GM23248 (cell line): ENCODE results near the gene CCDC34.

ENCODE experiments used
- EZH2 ChIP-seq: fragments of 200-600 bp; sonication (generic); IDR thresholded peaks from 2 replicates; pipeline ENCODE4 v1.6.1; 2018; ENCODE audit warnings: antibody characterized with exemption, mild to moderate bottlenecking; ENCODE audit not compliant: insufficient read depth, poor library complexity, severe bottlenecking
- EZH2phosphoT487 ChIP-seq: fragments of 200-600 bp; sonication (generic); IDR thresholded peaks from 2 replicates; pipeline ENCODE4 v1.6.1; 2018; ENCODE audit warnings: antibody characterized with exemption, moderate library complexity, mild to moderate bottlenecking, low read depth; ENCODE audit not compliant: insufficient read depth

DNA sequence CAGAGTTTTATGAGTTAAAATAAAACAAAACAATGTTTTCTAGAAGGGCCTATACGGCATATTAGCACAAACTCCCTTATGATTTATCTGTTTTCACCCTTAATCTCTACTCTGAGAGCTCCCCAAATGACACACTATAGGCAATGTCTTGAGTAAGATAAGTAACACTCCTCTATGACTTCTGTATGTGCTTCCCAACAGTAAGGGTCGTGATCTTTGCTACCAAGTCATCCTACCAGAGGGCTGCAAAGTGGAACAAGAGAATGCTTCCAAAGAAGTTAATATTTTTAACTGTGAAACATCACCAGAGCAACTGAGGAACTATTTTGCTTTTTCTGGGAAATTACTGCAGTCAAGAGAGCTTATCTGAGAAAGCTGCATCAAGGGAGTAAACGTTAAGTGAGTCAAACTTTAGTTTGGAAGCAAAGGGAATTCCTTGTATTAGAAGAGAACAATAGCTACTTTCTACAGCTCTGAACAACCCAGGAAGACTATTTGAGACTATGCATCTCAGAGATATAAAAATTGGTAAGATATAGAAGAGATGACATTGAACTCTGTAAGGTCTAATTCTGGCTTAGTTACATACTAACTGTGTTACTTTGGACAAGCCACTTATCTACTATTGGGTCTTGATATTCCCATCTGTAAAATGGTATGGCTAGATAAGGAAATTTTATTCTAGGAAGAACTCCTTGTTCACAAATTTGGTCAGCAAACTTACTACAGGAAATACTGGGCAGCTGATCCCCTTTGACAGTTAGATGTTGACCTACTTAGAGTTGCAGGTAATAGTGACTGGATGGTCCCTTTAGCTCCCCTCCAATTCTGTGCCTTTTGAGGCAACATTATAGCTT, 43.7 kb upstream of the CCDC34 start:
- no peak for TF ChIP-seq EZH2
- TF ChIP-seq EZH2phosphoT487 = no peak
